HG02970 (cell line): Measurements from ENCODE around the gene SERPINB10.
A peak's percentile ranks its signal among the peaks of the same experiment; 100 is the strongest.
"Not testable (repeated sequence)": the region's sequence is repeated elsewhere in the genome, so short reads cannot be mapped to it uniquely, and the experiment has no call there.

Source experiments
- ATAC-seq: cut with Tn5 transposase; IDR thresholded peaks from one replicate; pipeline ENCODE4 v1.9.1; 2021; ENCODE audit warnings: mild to moderate bottlenecking, moderate library complexity, moderate number of reproducible peaks; ENCODE audit not compliant: unreplicated experiment, low FRiP score

SERPINB10 gene

GRCh38 chr18:63940543-63941050 is 32.8 kb downstream of the SERPINB10 start:
- not testable (repeated sequence) for ATAC-seq

DNA sequence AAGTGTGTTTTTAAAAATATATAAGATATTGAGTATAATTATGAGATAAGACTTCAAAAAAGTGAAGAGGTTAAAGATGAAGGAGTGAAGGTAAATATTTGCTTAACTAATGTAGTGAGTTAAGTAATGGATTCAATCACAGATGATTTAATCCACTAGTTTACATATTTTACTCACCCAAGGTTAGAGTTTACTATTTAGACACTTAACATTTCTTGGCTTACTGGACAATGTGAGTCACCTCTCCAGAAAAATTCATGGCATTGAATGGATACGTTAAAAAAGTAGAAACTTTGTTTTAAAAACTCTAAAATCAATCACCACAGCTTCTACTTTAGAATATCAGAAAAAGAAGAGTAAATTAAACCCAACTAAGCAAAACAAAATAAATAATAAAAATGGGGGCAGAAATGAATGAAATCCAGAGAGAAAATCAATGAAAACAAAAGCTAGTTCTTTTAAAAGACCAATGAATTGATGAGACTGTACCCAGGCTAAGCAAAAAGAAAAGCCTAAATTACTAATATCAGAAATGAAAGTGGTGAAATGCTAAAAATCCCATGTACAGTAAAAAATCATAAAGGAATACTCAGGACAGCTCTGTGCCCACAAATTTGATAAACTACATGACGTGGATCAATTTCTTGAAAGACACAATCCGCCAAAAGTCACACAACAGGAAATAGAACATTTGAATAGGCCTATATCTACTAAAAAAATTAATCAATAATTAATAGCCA is 39.5 kb downstream of the SERPINB10 start:
- no peak for ATAC-seq

- peak; percentile 89 for ATAC-seq
These were observed 41.4 kb downstream of the SERPINB10 start, which contains the start of gene HMSD for GRCh38 chr18:63949068-63949737. Gene HMSD (plus strand): TSS chr18:63949301. CDS start chr18:63953456, 4,155 bp downstream.

GRCh38 chr18:63951302-63951705 is 43.5 kb downstream of the SERPINB10 start:
- peak; percentile 44 for ATAC-seq

GRCh38 chr18:63953811-63954210 is 46.1 kb downstream of the SERPINB10 start:
- no peak for ATAC-seq

DNA sequence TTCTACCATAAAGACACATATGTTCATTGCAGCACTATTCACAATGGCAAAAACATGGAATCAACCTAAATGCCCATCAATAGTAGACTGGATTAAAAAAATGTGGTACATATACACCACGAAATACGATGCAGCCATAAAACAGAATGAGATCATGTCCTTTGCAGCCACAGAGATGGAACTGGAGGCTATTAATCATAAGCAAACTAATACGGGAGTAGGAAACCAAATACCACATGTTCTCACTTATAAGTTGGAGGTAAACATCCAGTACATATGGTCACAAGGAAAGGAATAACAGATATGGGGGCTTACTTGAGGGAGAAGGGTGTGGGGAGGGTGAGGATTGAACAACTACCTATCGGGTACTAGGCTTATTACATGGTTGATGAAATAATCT is 49.0 kb downstream of the SERPINB10 start:
- no peak for ATAC-seq

GRCh38 chr18:63960891-63961290 is 53.1 kb downstream of the SERPINB10 start:
- ATAC-seq, result no peak

- ATAC-seq, result no peak
These were observed 53.8 kb downstream of the SERPINB10 start for GRCh38 chr18:63961435-63961980.

GRCh38 chr18:63962137-63962536 is 54.4 kb downstream of the SERPINB10 start:
- ATAC-seq, result no peak

DNA sequence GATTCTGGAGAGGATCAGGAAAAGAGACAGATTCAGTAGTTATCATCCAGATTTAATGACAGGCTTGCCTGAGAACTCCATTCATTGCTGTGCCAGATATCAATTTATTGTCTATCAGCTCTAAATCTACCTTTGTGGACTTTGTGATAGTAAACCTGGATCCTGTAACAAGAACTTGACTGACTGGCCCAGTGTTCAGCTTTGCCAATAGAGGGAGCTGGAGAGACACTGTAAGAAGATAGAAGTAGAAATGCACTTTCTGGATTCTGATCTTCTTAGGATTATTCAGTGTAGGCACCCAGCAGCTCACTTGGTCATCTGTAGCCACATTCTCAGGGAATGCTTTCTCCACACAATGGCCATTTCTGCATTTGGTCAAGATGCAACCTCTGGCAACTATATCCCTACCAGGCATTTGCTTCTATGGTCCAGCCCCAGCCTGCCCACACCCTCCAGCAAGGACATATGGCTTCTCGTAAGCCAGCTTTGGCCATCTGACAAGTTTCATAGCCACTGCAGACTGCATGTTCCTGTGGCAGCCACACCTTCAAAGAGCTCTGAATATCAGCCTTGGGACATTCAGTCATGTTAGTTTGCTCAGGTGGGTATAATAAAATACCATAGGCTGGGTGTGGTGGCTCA is 56.0 kb downstream of the SERPINB10 start:
- ATAC-seq, result peak; percentile 68

DNA sequence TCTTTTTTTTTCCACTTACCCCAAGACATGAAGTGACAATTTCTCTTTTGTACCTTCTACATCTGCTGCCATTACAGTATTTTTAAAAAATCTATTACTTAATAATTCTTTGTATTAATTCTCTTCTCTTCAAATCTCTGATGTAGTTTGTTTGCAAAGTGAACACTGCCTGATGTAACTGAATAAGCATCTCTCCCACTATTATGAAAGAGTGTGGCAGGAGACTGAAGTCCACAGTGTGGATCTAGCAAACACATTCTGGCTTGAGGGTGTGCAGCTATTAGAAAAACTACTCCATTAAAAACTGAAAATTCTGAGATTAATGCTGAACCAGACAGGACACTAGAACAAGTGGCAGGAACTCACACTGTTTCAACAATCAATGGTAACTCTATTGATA is 57.1 kb downstream of the SERPINB10 start:
- no peak for ATAC-seq

DNA sequence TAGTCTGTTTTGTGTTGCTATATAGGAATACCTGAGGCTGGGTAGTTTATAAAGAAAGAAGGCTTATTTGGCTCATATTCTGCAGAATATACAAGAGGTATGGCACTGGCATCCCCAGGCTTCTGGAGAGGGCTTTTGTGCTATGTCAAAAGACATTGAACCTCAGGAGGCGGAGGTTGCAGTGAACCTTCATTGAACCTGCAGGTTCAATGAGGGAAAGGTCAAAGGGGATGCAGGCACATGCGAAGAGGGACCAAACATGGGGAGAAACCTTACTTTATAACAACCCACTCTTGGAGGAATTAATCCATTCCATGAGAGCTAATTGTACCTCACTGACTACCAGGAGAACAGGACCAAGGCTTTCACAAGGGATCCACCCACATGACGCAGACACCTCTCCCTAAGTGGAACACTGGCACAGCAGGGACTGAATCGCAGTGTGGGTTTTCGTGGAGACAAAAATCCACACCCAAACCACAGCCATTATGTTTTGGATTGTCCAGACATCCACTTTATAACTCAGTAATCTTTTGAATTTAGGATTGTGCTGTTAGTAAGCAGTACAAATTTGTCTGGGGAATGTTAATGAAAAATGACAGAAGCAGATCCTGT is 58.1 kb downstream of the SERPINB10 start:
- no peak for ATAC-seq

- ATAC-seq, result peak; percentile 84
These were observed 62.4 kb downstream of the SERPINB10 start, which contains the start of gene SERPINB8 for GRCh38 chr18:63969942-63970808. Gene SERPINB8 (plus strand): TSS chr18:63970081. CDS start chr18:63978309, 8,228 bp downstream.

DNA sequence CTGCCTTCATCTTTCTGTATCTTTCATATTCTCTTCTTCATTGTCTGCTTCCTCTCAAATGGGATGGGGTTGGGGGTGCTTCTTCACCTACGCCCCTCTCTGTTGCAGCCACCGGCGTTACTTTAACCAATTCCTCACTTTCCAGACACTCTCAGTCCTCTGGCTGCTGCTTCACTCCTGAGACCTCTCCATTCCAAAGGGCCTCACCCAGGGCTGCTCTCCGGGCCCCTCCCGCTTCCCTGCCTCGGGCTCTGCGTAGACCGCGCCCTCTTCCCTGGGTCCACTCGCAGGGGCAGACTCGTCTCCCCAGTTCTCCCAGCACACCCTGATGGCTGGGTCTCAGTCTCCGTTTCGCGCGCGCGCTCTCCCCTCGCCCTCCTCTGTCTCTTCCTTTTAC is 63.0 kb downstream of the SERPINB10 start:
- ATAC-seq, result no peak

- ATAC-seq, result no peak
These were observed 63.7 kb downstream of the SERPINB10 start for GRCh38 chr18:63971320-63972001.

DNA sequence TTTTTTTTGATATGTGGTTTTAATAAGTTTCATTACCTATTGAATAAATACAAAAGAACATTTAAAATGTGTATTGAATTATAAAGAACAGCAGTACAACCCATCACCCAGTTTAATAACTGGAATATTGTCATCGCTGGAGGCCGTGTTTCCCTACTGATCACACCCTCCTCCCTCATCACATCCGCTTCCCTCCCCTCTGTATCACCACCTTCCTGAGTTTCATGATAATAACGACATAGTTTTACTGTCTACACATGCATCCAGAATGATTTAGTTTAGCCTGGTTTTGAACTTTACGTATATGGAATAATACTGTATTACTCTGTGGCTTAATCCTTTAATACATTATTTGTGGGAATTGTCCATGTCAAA is 64.2 kb downstream of the SERPINB10 start:
- ATAC-seq, result no peak

GRCh38 chr18:63974991-63975390 is 67.2 kb downstream of the SERPINB10 start:
- no peak for ATAC-seq

DNA sequence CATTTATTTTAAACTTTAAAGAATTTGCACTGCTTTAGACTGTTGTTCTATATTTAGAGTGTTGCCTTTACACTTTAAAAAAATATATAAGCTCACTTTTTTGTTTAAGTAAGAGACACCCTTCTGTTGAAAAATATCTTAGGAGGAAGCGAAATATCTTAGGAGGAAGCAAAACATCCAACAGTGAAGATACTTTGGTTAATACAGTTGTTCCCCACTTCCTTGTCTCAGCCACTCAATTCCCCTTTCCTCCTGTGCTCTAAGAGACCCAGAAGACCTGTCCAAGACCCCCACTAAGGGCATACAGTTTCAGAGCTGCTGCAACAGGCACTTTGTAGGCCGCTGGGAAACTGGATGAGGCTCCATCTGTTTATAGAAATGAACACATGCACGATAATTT is 67.9 kb downstream of the SERPINB10 start:
- no peak for ATAC-seq

DNA sequence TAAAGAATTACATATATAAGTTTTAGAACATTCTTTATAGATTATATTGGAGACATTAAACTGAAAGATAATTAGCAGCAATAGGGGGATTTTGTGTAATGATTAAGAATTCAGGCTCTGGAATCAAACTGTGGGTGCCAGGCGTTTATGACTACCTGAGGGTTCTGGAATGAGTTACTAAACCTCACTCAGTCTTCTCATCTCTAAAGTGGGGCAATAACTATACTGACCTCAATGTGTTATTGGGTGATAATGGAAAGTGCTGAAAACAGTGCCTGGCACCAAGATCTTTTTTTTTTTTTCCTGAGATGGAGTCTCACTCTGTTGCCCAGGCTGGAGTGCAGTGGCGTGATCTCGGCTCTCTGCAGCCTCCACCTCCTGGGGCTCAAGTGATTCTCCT is 69.3 kb downstream of the SERPINB10 start:
- ATAC-seq, result no peak
